ENCODE results near the gene GPX4.

GPX4 gene

DNA sequence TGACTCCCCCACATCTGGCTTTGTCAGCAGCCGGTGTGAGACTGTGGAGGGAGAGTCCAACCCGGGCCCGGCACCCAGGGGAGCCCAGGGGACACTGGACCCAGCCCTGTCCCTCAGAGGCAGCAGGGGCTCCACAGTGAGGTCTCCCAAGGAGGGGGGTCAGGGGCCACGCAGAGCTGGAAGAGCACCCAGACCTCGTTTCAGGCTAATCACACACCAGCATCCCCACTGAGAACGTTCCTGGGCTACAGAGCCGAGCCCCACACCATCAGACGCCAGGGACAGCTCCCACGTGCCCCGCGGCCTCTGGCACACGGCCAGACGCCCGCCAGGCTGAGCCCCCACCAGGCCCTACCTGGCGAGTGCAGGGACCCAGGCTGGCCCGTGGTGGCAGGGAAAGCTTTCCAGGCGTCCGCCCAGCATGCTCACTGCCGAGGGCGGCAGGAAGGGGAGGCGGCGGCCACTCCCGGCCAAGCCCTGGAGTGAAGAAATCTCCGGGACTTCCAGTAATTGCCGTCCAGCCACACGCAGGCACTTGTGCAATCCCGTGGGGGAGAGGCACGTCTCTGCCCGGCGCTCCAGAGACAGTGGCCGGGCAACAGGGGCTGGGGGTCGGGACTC is 51.0 kb downstream of the GPX4 start:
- FAIRE-seq = no peak

DNA sequence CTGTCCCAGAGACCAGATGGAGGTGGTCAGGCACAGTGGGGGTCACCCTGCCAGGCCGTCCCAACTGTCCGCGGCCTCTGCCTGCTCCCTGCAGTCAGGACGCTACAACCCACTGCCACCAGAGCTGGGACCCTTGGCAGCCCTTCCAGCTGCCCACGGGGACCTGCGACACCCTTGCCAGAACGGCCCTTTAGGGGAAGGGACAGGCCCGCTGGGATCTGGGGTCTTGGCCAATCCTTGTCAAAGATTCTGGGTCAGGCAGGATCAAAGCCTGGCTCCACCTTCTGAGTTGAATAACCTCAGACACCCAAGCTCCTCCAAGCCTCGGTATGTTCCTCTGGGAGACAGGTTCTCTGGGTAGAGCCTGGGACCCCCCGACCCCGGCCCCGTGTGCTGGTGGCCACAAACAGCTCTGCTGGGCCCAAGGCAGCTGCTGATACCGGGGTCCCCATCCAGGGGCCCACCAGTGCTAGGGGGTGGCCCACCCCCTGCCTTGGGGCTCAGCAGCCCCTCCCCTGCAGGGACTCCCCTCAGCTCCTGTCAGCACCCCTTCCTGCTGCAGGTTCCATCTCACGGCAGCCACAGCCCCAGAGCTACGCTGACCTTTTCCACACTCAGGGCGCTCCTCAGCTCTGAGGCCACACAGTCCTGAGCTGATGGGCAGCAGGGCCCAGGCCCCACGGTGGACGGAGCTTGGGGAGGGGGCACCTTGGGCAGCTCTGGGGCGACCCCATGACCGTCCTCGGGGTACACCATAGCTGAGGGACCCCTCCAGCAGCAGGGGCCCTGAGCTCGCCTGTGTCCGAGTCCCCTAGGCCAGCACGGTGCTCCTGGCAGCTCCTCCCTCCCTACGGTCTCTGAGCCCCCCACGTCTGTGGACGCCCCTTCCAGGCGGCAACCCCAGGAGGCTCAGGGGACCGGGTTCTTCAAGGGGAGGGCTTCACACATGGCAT is 51.8 kb downstream of the GPX4 start:
- no peak for FAIRE-seq

All from endometrium (tissue), 2 donors.